WTC11 (cell line): Measurements from ENCODE around the gene GPX4.

ENCODE experiments used
- CBFB ChIP-seq: sonication (generic); formaldehyde crosslinking; IDR thresholded peaks from 2 replicates; pipeline ENCODE4 v1.8.1; 2022; ENCODE audit warnings: mild to moderate bottlenecking, low read depth, missing genetic modification reagents
- ESRRA ChIP-seq: sonication (generic); formaldehyde crosslinking; IDR thresholded peaks from 2 replicates; pipeline ENCODE4 v1.8.1; 2022; ENCODE audit warnings: mild to moderate bottlenecking, missing genetic modification reagents, borderline replicate concordance
- ETV6 ChIP-seq: sonication (generic); formaldehyde crosslinking; IDR thresholded peaks from 2 replicates; pipeline ENCODE4 v1.8.1; 2022; ENCODE audit warnings: mild to moderate bottlenecking, missing genetic modification reagents
- FOXJ3 ChIP-seq: sonication (generic); formaldehyde crosslinking; IDR thresholded peaks from 2 replicates; pipeline ENCODE4 v1.9.0; 2021; ENCODE audit warnings: missing genetic modification reagents, mild to moderate bottlenecking, borderline replicate concordance
- KAT7 ChIP-seq: sonication (generic); formaldehyde crosslinking; IDR thresholded peaks from 2 replicates; pipeline ENCODE4 v1.8.1; 2023; ENCODE audit warnings: missing genetic modification reagents, mild to moderate bottlenecking, borderline replicate concordance
- NFYB ChIP-seq: sonication (generic); formaldehyde crosslinking; conservative IDR thresholded peaks from 2 replicates; pipeline ENCODE4 v1.8.0; 2022; ENCODE audit warnings: low read depth, missing genetic modification reagents
- SP1 ChIP-seq: sonication (generic); formaldehyde crosslinking; conservative IDR thresholded peaks from 2 replicates; pipeline ENCODE4 v1.8.1; 2022; ENCODE audit warnings: missing genetic modification reagents
- TP53 ChIP-seq: sonication (generic); formaldehyde crosslinking; IDR thresholded peaks from 2 replicates; pipeline ENCODE4 v1.8.1; 2023; ENCODE audit warnings: mild to moderate bottlenecking, missing genetic modification reagents
- TF ChIP-seq, protein P1 (sequence below): fragments of 200-600 bp; IDR thresholded peaks from 2 replicates; pipeline ENCODE4 v1.8.0; 2022; ENCODE audit warnings: antibody characterized with exemption
- TF ChIP-seq, protein P2 (sequence below): sonication (generic); formaldehyde crosslinking; IDR thresholded peaks from 2 replicates; pipeline ENCODE4 v1.8.0; 2022; ENCODE audit warnings: mild to moderate bottlenecking, missing genetic modification reagents

DNA sequence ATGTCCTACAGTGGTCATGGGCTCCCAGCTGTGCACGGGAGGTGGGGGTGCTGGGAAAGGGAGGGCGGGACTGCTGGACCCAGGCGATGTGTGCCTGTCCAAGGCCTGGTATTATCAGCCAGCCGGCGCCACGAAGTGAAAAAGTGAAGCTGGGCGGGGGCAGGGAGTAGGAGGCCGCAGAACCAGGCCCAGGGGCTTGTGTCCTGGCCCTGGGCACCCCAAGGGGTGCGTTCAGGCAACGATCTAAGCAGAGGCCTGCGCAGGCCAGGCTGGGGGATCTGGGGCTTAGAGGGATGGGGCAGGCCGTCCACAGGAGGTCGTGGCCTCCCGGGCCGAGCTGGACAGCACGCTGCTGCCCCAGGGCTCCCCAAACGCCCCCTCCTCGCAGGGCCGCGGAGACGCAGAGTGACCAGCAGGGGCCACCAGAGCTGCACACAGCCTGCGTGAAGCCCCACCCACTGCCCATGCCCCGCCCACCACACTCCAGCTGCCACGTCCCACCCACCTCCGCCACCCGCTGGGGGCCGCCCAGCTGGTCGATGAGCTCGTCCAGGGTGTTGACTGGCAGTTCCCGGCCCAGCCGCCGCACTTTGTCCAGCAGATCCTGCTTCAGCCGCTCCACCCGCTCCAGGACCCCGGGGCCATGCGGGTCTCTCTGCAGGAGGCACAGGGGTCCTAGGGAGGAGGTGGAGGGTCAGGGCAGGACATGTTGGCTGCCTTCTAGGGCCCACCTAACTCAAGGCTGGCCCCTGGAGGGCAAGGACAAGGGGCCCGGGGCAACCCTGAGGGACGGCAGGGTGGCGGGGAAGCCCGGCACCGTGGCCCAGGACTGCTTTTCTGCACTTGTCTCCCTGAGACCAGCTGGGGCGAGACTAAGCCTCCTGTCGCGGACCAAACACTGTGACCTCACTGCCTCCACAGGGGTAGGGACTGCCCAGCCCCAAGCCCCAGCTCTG, 9.5 kb downstream of the GPX4 start:
- TF ChIP-seq ETV6 (CRISPR knock-in tag) = no peak
- TF ChIP-seq, protein P1, sequence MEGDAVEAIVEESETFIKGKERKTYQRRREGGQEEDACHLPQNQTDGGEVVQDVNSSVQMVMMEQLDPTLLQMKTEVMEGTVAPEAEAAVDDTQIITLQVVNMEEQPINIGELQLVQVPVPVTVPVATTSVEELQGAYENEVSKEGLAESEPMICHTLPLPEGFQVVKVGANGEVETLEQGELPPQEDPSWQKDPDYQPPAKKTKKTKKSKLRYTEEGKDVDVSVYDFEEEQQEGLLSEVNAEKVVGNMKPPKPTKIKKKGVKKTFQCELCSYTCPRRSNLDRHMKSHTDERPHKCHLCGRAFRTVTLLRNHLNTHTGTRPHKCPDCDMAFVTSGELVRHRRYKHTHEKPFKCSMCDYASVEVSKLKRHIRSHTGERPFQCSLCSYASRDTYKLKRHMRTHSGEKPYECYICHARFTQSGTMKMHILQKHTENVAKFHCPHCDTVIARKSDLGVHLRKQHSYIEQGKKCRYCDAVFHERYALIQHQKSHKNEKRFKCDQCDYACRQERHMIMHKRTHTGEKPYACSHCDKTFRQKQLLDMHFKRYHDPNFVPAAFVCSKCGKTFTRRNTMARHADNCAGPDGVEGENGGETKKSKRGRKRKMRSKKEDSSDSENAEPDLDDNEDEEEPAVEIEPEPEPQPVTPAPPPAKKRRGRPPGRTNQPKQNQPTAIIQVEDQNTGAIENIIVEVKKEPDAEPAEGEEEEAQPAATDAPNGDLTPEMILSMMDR = peak; percentile 74
- TF ChIP-seq KAT7 (CRISPR knock-in tag) = no peak
- TF ChIP-seq, protein P2, sequence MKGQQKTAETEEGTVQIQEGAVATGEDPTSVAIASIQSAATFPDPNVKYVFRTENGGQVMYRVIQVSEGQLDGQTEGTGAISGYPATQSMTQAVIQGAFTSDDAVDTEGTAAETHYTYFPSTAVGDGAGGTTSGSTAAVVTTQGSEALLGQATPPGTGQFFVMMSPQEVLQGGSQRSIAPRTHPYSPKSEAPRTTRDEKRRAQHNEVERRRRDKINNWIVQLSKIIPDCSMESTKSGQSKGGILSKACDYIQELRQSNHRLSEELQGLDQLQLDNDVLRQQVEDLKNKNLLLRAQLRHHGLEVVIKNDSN (CRISPR knock-in tag) = no peak
- TF ChIP-seq FOXJ3 (CRISPR knock-in tag) = no peak
- TF ChIP-seq NFYB = no peak
- TF ChIP-seq TP53 (CRISPR knock-in tag) = no peak
- peak; percentile 96 for TF ChIP-seq SP1 (CRISPR knock-in tag)
- no peak for TF ChIP-seq ESRRA (CRISPR knock-in tag)
- no peak for TF ChIP-seq CBFB (CRISPR knock-in tag)
